Hepatocyte (in vitro differentiated cells): ENCODE measurements around the gene BBS1. TPM values are rescaled to one million over a fixed set of nuclear protein-coding genes. Genes with fewer than 3 reads are reported as not detected.

Source experiments
- DNase-seq: peaks from one replicate; pipeline ENCODE4 v3.0.0-alpha.2; 2016; ENCODE audit warnings: low spot score
- H2AFZ ChIP-seq: fragments of 200-600 bp; sonication (generic); 2 replicates; pipeline ENCODE4 v1.6.0; 2016; ENCODE audit warnings: antibody characterized with exemption, mild to moderate bottlenecking
- H3K27ac ChIP-seq: fragments of 200-600 bp; sonication (generic); 2 replicates; pipeline ENCODE4 v1.5.1; 2016; ENCODE audit warnings: mild to moderate bottlenecking
- H3K27me3 ChIP-seq: fragments of 200-600 bp; sonication (generic); 2 replicates; pipeline ENCODE4 v1.6.1; 2016
- H3K36me3 ChIP-seq: fragments of 200-600 bp; sonication (generic); replicated peaks from 2 replicates; pipeline ENCODE4 v1.5.1; 2016; ENCODE audit warnings: low read depth; ENCODE audit not compliant: insufficient read depth
- H3K4me1 ChIP-seq: fragments of 200-600 bp; sonication (generic); 2 replicates; pipeline ENCODE4 v1.5.1; 2016; ENCODE audit warnings: mild to moderate bottlenecking, moderate library complexity; ENCODE audit not compliant: insufficient read depth
- H3K4me2 ChIP-seq: fragments of 200-600 bp; sonication (generic); 2 replicates; pipeline ENCODE4 v1.6.0; 2016
- H3K4me3 ChIP-seq: fragments of 200-600 bp; sonication (generic); 2 replicates; pipeline ENCODE4 v1.5.1; 2016; ENCODE audit warnings: mild to moderate bottlenecking
- H3K79me2 ChIP-seq: fragments of 200-600 bp; sonication (generic); 2 replicates; pipeline ENCODE4 v1.6.0; 2017; ENCODE audit warnings: mild to moderate bottlenecking
- H3K9me2 ChIP-seq: fragments of 200-600 bp; sonication (generic); replicated peaks from 2 replicates; pipeline ENCODE4 v1.6.0; 2017; ENCODE audit warnings: mild to moderate bottlenecking; ENCODE audit not compliant: insufficient read depth
- H3K9me3 ChIP-seq: fragments of 200-600 bp; sonication (generic); 2 replicates; pipeline ENCODE4 v1.5.1; 2016; ENCODE audit warnings: low read depth, mild to moderate bottlenecking
- H4K20me1 ChIP-seq: fragments of 200-600 bp; sonication (generic); 2 replicates; pipeline ENCODE4 v1.6.0; 2016; ENCODE audit warnings: mild to moderate bottlenecking; ENCODE audit not compliant: insufficient read depth, poor library complexity, severe bottlenecking
- EZH2 ChIP-seq: fragments of 200-600 bp; sonication (generic); IDR thresholded peaks from 2 replicates; pipeline ENCODE4 v1.6.1; 2016; ENCODE audit warnings: antibody characterized with exemption, mild to moderate bottlenecking, borderline replicate concordance
- EZH2phosphoT487 ChIP-seq: fragments of 200-600 bp; sonication (generic); IDR thresholded peaks from one replicate; pipeline ENCODE4 v1.6.1; 2018; ENCODE audit warnings: antibody characterized with exemption, mild to moderate bottlenecking, low read depth, moderate library complexity; ENCODE audit not compliant: unreplicated experiment, severe bottlenecking
- WGBS: methylation state at CpG from one replicate; pipeline ENCODE4 v1.1.6; 2016; ENCODE audit warnings: low lambda C conversion rate; ENCODE audit errors: missing lambda C conversion rate; 5-methylcytosine and 5-hydroxymethylcytosine counted together
- polyA plus RNA-seq: library from polyadenylated mRNA; unstranded; fragments of >200 nt; fragmentation: Nextera tagmentation; extraction: Ambion mirVana; gene quantifications from 2 replicates; pipeline ENCODE4 v1.2.1, GENCODE V29; 2016
- total RNA-seq: library from RNA; depleted of rRNA; stranded (reverse); fragments of >200 nt; gene quantifications from 2 replicates; pipeline ENCODE4 v1.2.3, GENCODE V29; 2014
- TF ChIP-seq, protein P1 (sequence below): fragments of 200-600 bp; sonication (generic); IDR thresholded peaks from 2 replicates; pipeline ENCODE4 v1.5.1; 2016; ENCODE audit warnings: antibody characterized with exemption, mild to moderate bottlenecking; ENCODE audit not compliant: poor library complexity

Gene BBS1
- total and polyA plus RNA-seq, 2 experiments from 2014 or later = 25.1 to 27.7 TPM

DNA sequence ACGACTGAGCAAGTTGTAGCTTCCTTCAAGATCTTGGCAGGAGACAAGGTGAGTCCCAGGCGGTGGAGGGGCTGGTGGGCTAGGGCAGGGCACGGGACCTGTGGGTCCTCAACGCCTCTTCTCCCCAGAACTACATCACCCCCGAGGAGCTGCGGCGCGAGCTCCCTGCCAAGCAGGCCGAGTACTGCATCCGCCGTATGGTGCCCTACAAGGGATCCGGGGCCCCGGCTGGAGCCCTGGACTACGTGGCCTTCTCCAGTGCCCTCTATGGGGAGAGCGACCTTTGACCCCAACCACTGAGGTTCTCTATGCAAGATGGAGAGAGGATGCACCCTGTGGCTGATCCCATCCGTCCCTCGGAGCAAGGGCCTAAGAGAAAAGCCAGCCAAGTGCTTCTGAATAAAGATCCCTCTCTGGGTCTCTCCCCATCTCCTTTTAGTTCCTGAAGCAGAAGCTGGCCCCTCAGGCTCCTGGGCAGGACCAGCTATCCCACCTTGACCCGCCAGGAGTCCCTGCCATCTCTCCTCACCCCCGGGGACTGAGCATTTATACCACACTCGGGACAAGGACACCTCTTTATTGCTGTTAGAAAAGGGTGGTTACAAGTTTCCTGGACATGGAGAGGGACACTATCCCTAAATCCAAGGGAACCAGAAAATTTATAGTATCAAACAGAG lies 52.6 kb downstream of the BBS1 start:
- Histone ChIP-seq H3K27ac (no peak overlapping the region), H4K20me1 (no peaks in the 10 kb centered on the region), H3K9me3 (no peaks in the 10 kb centered on the region), H3K4me2 (no peak overlapping the region), H3K36me3 (no peaks in the 10 kb centered on the region), H3K4me1 (no peaks in the 10 kb centered on the region), H3K79me2 (no peaks in the 10 kb centered on the region), H3K9me2 (no peaks in the 10 kb centered on the region), H3K27me3 (no peaks in the 10 kb centered on the region), H2AFZ (no peak overlapping the region), H3K4me3 (no peak overlapping the region)
- no peak for TF ChIP-seq EZH2
- TF ChIP-seq EZH2phosphoT487 = no peak
- TF ChIP-seq, protein P1, sequence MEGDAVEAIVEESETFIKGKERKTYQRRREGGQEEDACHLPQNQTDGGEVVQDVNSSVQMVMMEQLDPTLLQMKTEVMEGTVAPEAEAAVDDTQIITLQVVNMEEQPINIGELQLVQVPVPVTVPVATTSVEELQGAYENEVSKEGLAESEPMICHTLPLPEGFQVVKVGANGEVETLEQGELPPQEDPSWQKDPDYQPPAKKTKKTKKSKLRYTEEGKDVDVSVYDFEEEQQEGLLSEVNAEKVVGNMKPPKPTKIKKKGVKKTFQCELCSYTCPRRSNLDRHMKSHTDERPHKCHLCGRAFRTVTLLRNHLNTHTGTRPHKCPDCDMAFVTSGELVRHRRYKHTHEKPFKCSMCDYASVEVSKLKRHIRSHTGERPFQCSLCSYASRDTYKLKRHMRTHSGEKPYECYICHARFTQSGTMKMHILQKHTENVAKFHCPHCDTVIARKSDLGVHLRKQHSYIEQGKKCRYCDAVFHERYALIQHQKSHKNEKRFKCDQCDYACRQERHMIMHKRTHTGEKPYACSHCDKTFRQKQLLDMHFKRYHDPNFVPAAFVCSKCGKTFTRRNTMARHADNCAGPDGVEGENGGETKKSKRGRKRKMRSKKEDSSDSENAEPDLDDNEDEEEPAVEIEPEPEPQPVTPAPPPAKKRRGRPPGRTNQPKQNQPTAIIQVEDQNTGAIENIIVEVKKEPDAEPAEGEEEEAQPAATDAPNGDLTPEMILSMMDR = no peak
- 90% methylated on average over 20 of the region's 20 CpGs for WGBS
- DNase-seq = no peak

GRCh38 chr11:66563832-66564231 lies 53.4 kb downstream of the BBS1 start:
- no peaks in the 10 kb centered on the region for H3K79me2 ChIP-seq
- no peak overlapping the region for H3K4me2 ChIP-seq
- no peak for DNase-seq
- WGBS = 92% methylated on average over 8 of the region's 10 CpGs
- H3K27ac ChIP-seq = no peak overlapping the region
- H2AFZ ChIP-seq = no peak overlapping the region
- no peaks in the 10 kb centered on the region for H3K4me1 ChIP-seq
- TF ChIP-seq, protein P1 = no peak
- TF ChIP-seq EZH2 (no peak), EZH2phosphoT487 (no peak)
- H3K4me3 ChIP-seq = no peak overlapping the region
- no peaks in the 10 kb centered on the region for H3K36me3 ChIP-seq
- no peaks in the 10 kb centered on the region for H3K27me3 ChIP-seq
- no peaks in the 10 kb centered on the region for H3K9me3 ChIP-seq
- no peaks in the 10 kb centered on the region for H3K9me2 ChIP-seq
- no peaks in the 10 kb centered on the region for H4K20me1 ChIP-seq

GRCh38 chr11:66564538-66564937 lies 54.1 kb downstream of the BBS1 start:
- no peak overlapping the region for H3K27ac ChIP-seq
- H3K4me3 ChIP-seq = no peak overlapping the region
- no peaks in the 10 kb centered on the region for H3K4me1 ChIP-seq
- TF ChIP-seq EZH2 (no peak), EZH2phosphoT487 (no peak)
- TF ChIP-seq, protein P1 = no peak
- H3K9me3 ChIP-seq = no peaks in the 10 kb centered on the region
- no peaks in the 10 kb centered on the region for H3K9me2 ChIP-seq
- no peaks in the 10 kb centered on the region for H3K27me3 ChIP-seq
- WGBS = 96% methylated on average over 12 of the region's 14 CpGs
- H3K4me2 ChIP-seq = no peak overlapping the region
- no peak for DNase-seq
- no peaks in the 10 kb centered on the region for H4K20me1 ChIP-seq
- H3K79me2 ChIP-seq = no peaks in the 10 kb centered on the region
- H3K36me3 ChIP-seq = no peaks in the 10 kb centered on the region
- no peak overlapping the region for H2AFZ ChIP-seq
